HepG2 (cell line): ENCODE results near the gene HLCS. TPM values are rescaled to one million over a fixed set of nuclear protein-coding genes. Genes with fewer than 3 reads are reported as not detected.

ENCODE experiments used
- ARID2 ChIP-seq: sonication (generic); formaldehyde crosslinking; IDR thresholded peaks from 2 replicates; pipeline ENCODE4 v1.8.1; 2022; ENCODE audit warnings: mild to moderate bottlenecking, missing genetic modification reagents, borderline replicate concordance
- ATF3 ChIP-seq: sonication (generic); formaldehyde crosslinking; IDR thresholded peaks from 2 replicates; pipeline ENCODE4 v1.4.0; 2020; ENCODE audit warnings: missing genetic modification reagents
- BRF2 ChIP-seq: sonication (generic); formaldehyde crosslinking; IDR thresholded peaks from 2 replicates; pipeline ENCODE4 v1.8.1; 2022; ENCODE audit warnings: mild to moderate bottlenecking, missing genetic modification reagents
- FOXA3 ChIP-seq: IDR thresholded peaks from 2 replicates; pipeline ENCODE4 v1.6.1; 2016; ENCODE audit warnings: missing genetic modification reagents, missing compliant biosample characterization
- ISL2 ChIP-seq: sonication (generic); formaldehyde crosslinking; IDR thresholded peaks from 2 replicates; pipeline ENCODE4 v1.5.0; 2020; ENCODE audit warnings: missing genetic modification reagents
- KDM4B ChIP-seq: sonication (generic); formaldehyde crosslinking; IDR thresholded peaks from 2 replicates; pipeline ENCODE4 v1.4.0; 2020; ENCODE audit warnings: missing genetic modification reagents
- KMT2A ChIP-seq: sonication (generic); formaldehyde crosslinking; IDR thresholded peaks from 2 replicates; pipeline ENCODE4 v1.4.0; 2020; ENCODE audit warnings: missing genetic modification reagents
- PHF8 ChIP-seq: sonication (generic); formaldehyde crosslinking; IDR thresholded peaks from 2 replicates; pipeline ENCODE4 v1.5.0; 2020; ENCODE audit warnings: missing genetic modification reagents
- SOX13 ChIP-seq, 3 experiments: fragments of 450-650 bp in 1 of 3; sonication (generic) in 1 of 3; formaldehyde crosslinking in 1 of 3; IDR thresholded peaks in 2 of 3; conservative IDR thresholded peaks in 1 of 3; 2 replicates each; pipeline versions ENCODE4 v1.5.0 to v1.6.1; 2016 to 2020; ENCODE audit warnings: antibody characterized with exemption in 1 of 3, mild to moderate bottlenecking in 1 of 3, missing compliant biosample characterization in 1 of 3, missing genetic modification reagents in 1 of 3, moderate library complexity in 1 of 3
- SP1 ChIP-seq, 2 experiments: fragments of 450-650 bp in 1 of 2; sonication (generic) in 1 of 2; formaldehyde crosslinking in 1 of 2; IDR thresholded peaks; 2 replicates each; pipeline versions ENCODE4 v1.4.0 to v1.6.1; 2016 to 2020; ENCODE audit warnings: missing genetic modification reagents in 1 of 2
- STAT6 ChIP-seq: sonication (generic); formaldehyde crosslinking; IDR thresholded peaks from 2 replicates; pipeline ENCODE4 v1.4.0; 2020; ENCODE audit warnings: missing genetic modification reagents, mild to moderate bottlenecking, borderline replicate concordance
- ZBTB42 ChIP-seq: sonication (generic); formaldehyde crosslinking; IDR thresholded peaks from 2 replicates; pipeline ENCODE4 v1.5.0; 2020; ENCODE audit warnings: mild to moderate bottlenecking, missing genetic modification reagents
- ZHX1 ChIP-seq: sonication (generic); formaldehyde crosslinking; IDR thresholded peaks from 2 replicates; pipeline ENCODE4 v1.8.1; 2022; ENCODE audit warnings: low read depth, mild to moderate bottlenecking, missing genetic modification reagents
- ZMYM3 ChIP-seq: sonication (generic); formaldehyde crosslinking; IDR thresholded peaks from 2 replicates; pipeline ENCODE4 v1.5.1; 2020; ENCODE audit warnings: mild to moderate bottlenecking, missing genetic modification reagents
- ZNF670 ChIP-seq: sonication (generic); formaldehyde crosslinking; IDR thresholded peaks from 2 replicates; pipeline ENCODE4 v1.8.0; 2022; ENCODE audit warnings: mild to moderate bottlenecking, missing genetic modification reagents, borderline replicate concordance
- ZNF788 ChIP-seq: sonication (generic); formaldehyde crosslinking; IDR thresholded peaks from 2 replicates; pipeline ENCODE4 v1.5.0; 2020; ENCODE audit warnings: mild to moderate bottlenecking, missing genetic modification reagents, borderline replicate concordance
- polyA plus RNA-seq, 8 experiments: library from polyadenylated mRNA; depleted of rRNA in 3 of 8; stranded (reverse) in 7 of 8; unstranded in 1 of 8; fragments of >200 nt; fragmentation: Illumina TruSeq in 4 of 8; extraction: Trizol in 4 of 8; gene quantifications; 2 replicates each; pipeline versions ENCODE4 v1.2.1 to v1.2.3, GENCODE V29; 2011 to 2016; ENCODE audit warnings: low read depth in 4 of 8, missing spikeins in 1 of 8, mixed read lengths in 1 of 8; ENCODE audit not compliant: insufficient read depth in 1 of 8
- total RNA-seq, 5 experiments: library from RNA; depleted of rRNA; stranded (reverse); fragments of >200 nt; fragmentation: Illumina TruSeq; extraction: Trizol; gene quantifications; 2 replicates each; pipeline ENCODE4 v1.2.3, GENCODE V29; 2016; ENCODE audit warnings: low read depth in 1 of 5
- TF ChIP-seq, protein P1 (sequence below): sonication (generic); formaldehyde crosslinking; IDR thresholded peaks from 2 replicates; pipeline ENCODE4 v1.4.0; 2020; ENCODE audit warnings: missing genetic modification reagents

The HLCS gene
- total and polyA plus RNA-seq, 2 of the 13 experiments (the other 11 are each of a cell fraction or from before 2014, with no cell fraction given): 7.9 to 12.3 TPM

- TF ChIP-seq KDM4B (CRISPR knock-in tag) (no peak), ISL2 (CRISPR knock-in tag) (peak; percentile 85), ARID2 (no peak), ZBTB42 (CRISPR knock-in tag) (no peak), STAT6 (no peak), BRF2 (CRISPR knock-in tag) (no peak), FOXA3 (0 out of 2 replicates have a peak, but pooled peaks have one; percentile 31), ZNF670 (CRISPR knock-in tag) (no peak), ZNF788 (CRISPR knock-in tag) (peak; percentile 47; the same call in 1 of the 2 replicates), PHF8 (CRISPR knock-in tag) (no peak), SOX13 (IDR thresholded peaks at IDR 0.05) (no peak), SOX13 (CRISPR knock-in tag; conservative IDR thresholded peaks at IDR 0.05 in 1 of 2, IDR thresholded peaks at IDR 0.05 in 1 of 2) (0 out of 4 replicates have a peak, but pooled peaks of 1 of the 2 experiments have one; percentile 47), ZMYM3 (CRISPR knock-in tag) (no peak), ATF3 (CRISPR knock-in tag) (no peak), ZHX1 (CRISPR knock-in tag) (no peak; the same call in 1 of the 2 replicates), SP1 (IDR thresholded peaks at IDR 0.05) (no peak), SP1 (CRISPR knock-in tag; IDR thresholded peaks at IDR 0.05) (peak; percentile 29; the same call in 1 of the 2 replicates), KMT2A (CRISPR knock-in tag) (no peak)
- TF ChIP-seq, protein P1, sequence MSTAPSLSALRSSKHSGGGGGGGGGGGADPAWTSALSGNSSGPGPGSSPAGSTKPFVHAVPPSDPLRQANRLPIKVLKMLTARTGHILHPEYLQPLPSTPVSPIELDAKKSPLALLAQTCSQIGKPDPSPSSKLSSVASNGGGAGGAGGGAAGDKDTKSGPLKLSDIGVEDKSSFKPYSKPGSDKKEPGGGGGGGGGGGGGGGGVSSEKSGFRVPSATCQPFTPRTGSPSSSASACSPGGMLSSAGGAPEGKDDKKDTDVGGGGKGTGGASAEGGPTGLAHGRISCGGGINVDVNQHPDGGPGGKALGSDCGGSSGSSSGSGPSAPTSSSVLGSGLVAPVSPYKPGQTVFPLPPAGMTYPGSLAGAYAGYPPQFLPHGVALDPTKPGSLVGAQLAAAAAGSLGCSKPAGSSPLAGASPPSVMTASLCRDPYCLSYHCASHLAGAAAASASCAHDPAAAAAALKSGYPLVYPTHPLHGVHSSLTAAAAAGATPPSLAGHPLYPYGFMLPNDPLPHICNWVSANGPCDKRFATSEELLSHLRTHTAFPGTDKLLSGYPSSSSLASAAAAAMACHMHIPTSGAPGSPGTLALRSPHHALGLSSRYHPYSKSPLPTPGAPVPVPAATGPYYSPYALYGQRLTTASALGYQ: peak; percentile 74
These were observed 235.9 kb downstream of the HLCS start (continued) for GRCh38 chr21:36730291-36731281.
